WTC11 (cell line): Measurements from ENCODE around the gene CEACAM16. TPM values are rescaled to one million over a fixed set of nuclear protein-coding genes. Genes with fewer than 3 reads are reported as not detected.

ENCODE experiments used
- ATAC-seq: fragments of 200-7000 bp; cut with Tn5 transposase; 2 replicates; pipeline ENCODE4 v1.10.0; 2021; ENCODE audit warnings: mild to moderate bottlenecking, moderate library complexity
- CTCF ChIA-PET: fragments of 300-600 bp; sonication (Branson Sonifier 250); formaldehyde crosslinking; loops from one replicate; lab custom pipeline; 2021; ENCODE audit warnings: antibody characterized with exemption; lab: Charles Lee
- POLR2A ChIA-PET: fragments of 350-600 bp; sonication (Branson Sonifier 250); formaldehyde crosslinking; loops from one replicate; lab custom pipeline; 2021; ENCODE audit warnings: antibody characterized with exemption; lab: Charles Lee
- DNase-seq: peaks from one replicate; pipeline ENCODE4 v3.0.0; 2021; ENCODE audit warnings: low spot score
- H3K27ac Mint-ChIP-seq: 2 replicates; pipeline ENCODE4 v1.8.0; 2021; ENCODE audit warnings: mixed read lengths
- H3K27me3 Mint-ChIP-seq: 2 replicates; pipeline ENCODE4 v1.8.0; 2021; ENCODE audit warnings: low read depth, mild to moderate bottlenecking, moderate library complexity, mixed read lengths
- H3K36me3 Mint-ChIP-seq: 2 replicates; pipeline ENCODE4 v1.8.0; 2021; ENCODE audit warnings: mixed read lengths
- H3K4me1 Mint-ChIP-seq: 2 replicates; pipeline ENCODE4 v1.8.0; 2022; ENCODE audit warnings: mixed read lengths
- H3K4me3 Mint-ChIP-seq: 2 replicates; pipeline ENCODE4 v1.8.0; 2021; ENCODE audit warnings: mild to moderate bottlenecking, moderate library complexity, mixed read lengths
- H3K9me3 Mint-ChIP-seq: 2 replicates; pipeline ENCODE4 v1.8.0; 2021; ENCODE audit warnings: mixed read lengths
- ATF2 ChIP-seq: sonication (generic); formaldehyde crosslinking; IDR thresholded peaks from 2 replicates; pipeline ENCODE4 v1.8.1; 2022; ENCODE audit warnings: low read depth, missing genetic modification reagents, borderline replicate concordance
- CBFB ChIP-seq: sonication (generic); formaldehyde crosslinking; IDR thresholded peaks from 2 replicates; pipeline ENCODE4 v1.8.1; 2022; ENCODE audit warnings: mild to moderate bottlenecking, low read depth, missing genetic modification reagents
- CREM ChIP-seq: sonication (generic); formaldehyde crosslinking; IDR thresholded peaks from 2 replicates; pipeline ENCODE4 v1.8.1; 2022; ENCODE audit warnings: mild to moderate bottlenecking, missing genetic modification reagents, moderate library complexity
- GTF2I ChIP-seq: fragments of 250-450 bp; sonication (Bioruptor Pico); conservative IDR thresholded peaks from 2 replicates; pipeline ENCODE4 v1.4.0; 2021; ENCODE audit warnings: mild to moderate bottlenecking
- HMGA2 ChIP-seq: fragments of 250-450 bp; sonication (Bioruptor Pico); IDR thresholded peaks from 2 replicates; pipeline ENCODE4 v1.4.0; 2021; ENCODE audit warnings: mild to moderate bottlenecking, moderate library complexity
- IRF1 ChIP-seq: sonication (generic); formaldehyde crosslinking; IDR thresholded peaks from 2 replicates; pipeline ENCODE4 v1.8.0; 2023; ENCODE audit warnings: missing genetic modification reagents
- JUN ChIP-seq: sonication (generic); formaldehyde crosslinking; IDR thresholded peaks from 2 replicates; pipeline ENCODE4 v1.8.0; 2023; ENCODE audit warnings: mild to moderate bottlenecking, missing genetic modification reagents
- MLX ChIP-seq: sonication (generic); formaldehyde crosslinking; IDR thresholded peaks from 2 replicates; pipeline ENCODE4 v1.8.1; 2023; ENCODE audit warnings: mild to moderate bottlenecking, missing genetic modification reagents, moderate library complexity
- MYBL2 ChIP-seq: sonication (generic); formaldehyde crosslinking; IDR thresholded peaks from 2 replicates; pipeline ENCODE4 v1.8.1; 2023; ENCODE audit warnings: mild to moderate bottlenecking, moderate library complexity, missing genetic modification reagents
- NR2C2 ChIP-seq: sonication (generic); formaldehyde crosslinking; IDR thresholded peaks from 2 replicates; pipeline ENCODE4 v1.8.0; 2022; ENCODE audit warnings: mild to moderate bottlenecking, missing genetic modification reagents
- PRRX2 ChIP-seq: fragments of 250-450 bp; sonication (Bioruptor Pico); IDR thresholded peaks from 2 replicates; pipeline ENCODE4 v1.8.0; 2021; ENCODE audit warnings: mild to moderate bottlenecking
- RORB ChIP-seq: fragments of 250-450 bp; sonication (Bioruptor Pico); IDR thresholded peaks from 2 replicates; pipeline ENCODE4 v1.9.0; 2021; ENCODE audit warnings: mild to moderate bottlenecking
- STAT6 ChIP-seq: sonication (generic); formaldehyde crosslinking; conservative IDR thresholded peaks from 2 replicates; pipeline ENCODE4 v1.8.1; 2023; ENCODE audit warnings: mild to moderate bottlenecking, low read depth, missing genetic modification reagents, moderate library complexity
- TCF7 ChIP-seq: sonication (generic); formaldehyde crosslinking; IDR thresholded peaks from 2 replicates; pipeline ENCODE4 v1.8.0; 2022; ENCODE audit warnings: mild to moderate bottlenecking, low read depth, missing genetic modification reagents, moderate library complexity
- TEAD4 ChIP-seq: sonication (generic); formaldehyde crosslinking; IDR thresholded peaks from 2 replicates; pipeline ENCODE4 v1.8.0; 2022; ENCODE audit warnings: mild to moderate bottlenecking, missing genetic modification reagents
- ZBTB21 ChIP-seq: sonication (generic); formaldehyde crosslinking; IDR thresholded peaks from 2 replicates; pipeline ENCODE4 v1.8.1; 2023; ENCODE audit warnings: mild to moderate bottlenecking, missing genetic modification reagents, borderline replicate concordance
- ZMAT4 ChIP-seq: fragments of 250-450 bp; sonication (Bioruptor Pico); IDR thresholded peaks from 2 replicates; pipeline ENCODE4 v1.9.0; 2021; ENCODE audit warnings: mild to moderate bottlenecking
- ZNF219 ChIP-seq: sonication (generic); formaldehyde crosslinking; IDR thresholded peaks from 2 replicates; pipeline ENCODE4 v1.8.0; 2023; ENCODE audit warnings: missing genetic modification reagents, mild to moderate bottlenecking, borderline replicate concordance
- ZNF263 ChIP-seq: sonication (generic); formaldehyde crosslinking; IDR thresholded peaks from 2 replicates; pipeline ENCODE4 v1.8.1; 2022; ENCODE audit warnings: low read depth, mild to moderate bottlenecking, moderate library complexity, missing genetic modification reagents
- ZNF317 ChIP-seq: sonication (generic); formaldehyde crosslinking; IDR thresholded peaks from 2 replicates; pipeline ENCODE4 v1.8.1; 2023; ENCODE audit warnings: low read depth, mild to moderate bottlenecking, moderate library complexity, missing genetic modification reagents, borderline replicate concordance
- total RNA-seq: library from RNA; stranded (reverse); gene quantifications from 3 replicates; pipeline ENCODE4 v1.2.3, GENCODE V29; 2021

The CEACAM16 gene
- total RNA-seq, 1 experiment from 2014 or later, result not detected

- CTCF ChIA-PET, result interaction anchor here (1.7 to 2.8 kb wide), 2 partner anchors 18 to 65 kb away, joined by 6 to 10 read pairs; no protein-coding TSS in a partner anchor
- no peak overlapping the region for H3K4me3 Mint-ChIP-seq
These were observed 6.6 kb downstream of the CEACAM16 start for GRCh38 chr19:44705502-44706010.

GRCh38 chr19:44706506-44707236 lies 7.7 kb downstream of the CEACAM16 start:
- CTCF ChIA-PET, result interaction anchor here (1.7 to 2.8 kb wide), 2 partner anchors 17 to 64 kb away, joined by 6 to 10 read pairs; no protein-coding TSS in a partner anchor
- no peak for ATAC-seq
- Mint-ChIP-seq H3K27me3 (no peaks in the 10 kb centered on the region; the same call in 1 of the 2 replicates), H3K4me3 (no peak overlapping the region), H3K9me3 (no peaks in the 10 kb centered on the region), H3K4me1 (no peaks in the 10 kb centered on the region; the same call in 1 of the 2 replicates)
- no peak for TF ChIP-seq ZMAT4 (CRISPR knock-in tag)
- no peak for TF ChIP-seq MYBL2 (CRISPR knock-in tag)
- no peak for TF ChIP-seq MLX (CRISPR knock-in tag)
- no peak for TF ChIP-seq NR2C2 (CRISPR knock-in tag)
- TF ChIP-seq ZNF219 (CRISPR knock-in tag), result no peak
- TF ChIP-seq STAT6, result no peak
- no peak for TF ChIP-seq HMGA2
- no peak for TF ChIP-seq IRF1 (CRISPR knock-in tag)
- TF ChIP-seq TCF7 (CRISPR knock-in tag), result no peak
- TF ChIP-seq ZBTB21 (CRISPR knock-in tag), result no peak
- TF ChIP-seq CREM (CRISPR knock-in tag), result no peak
- TF ChIP-seq, all 79 proteins: peak for 0
- Mint-ChIP-seq H3K36me3 (peaks cover 7% of the 10 kb centered on the region; the same call in 1 of the 2 replicates), H3K27ac (no peak overlapping the region)
- DNase-seq, result no peak
- POLR2A ChIA-PET, result no interaction called here

More at GRCh38 chr19:44705502-44706010, 6.6 kb downstream of the CEACAM16 start:
- no peaks in the 10 kb centered on the region; the same call in 1 of the 2 replicates for H3K4me1 Mint-ChIP-seq
- H3K36me3 Mint-ChIP-seq, result no peaks in the 10 kb centered on the region; the same call in 1 of the 2 replicates
- peak overlapping the region; percentile 2; the same call in 1 of the 2 replicates for H3K27ac Mint-ChIP-seq
- no peak for ATAC-seq
- no peaks in the 10 kb centered on the region; the same call in 1 of the 2 replicates for H3K27me3 Mint-ChIP-seq
- H3K9me3 Mint-ChIP-seq, result no peaks in the 10 kb centered on the region
- no peak for DNase-seq
- POLR2A ChIA-PET, result interaction anchor here (0.6 kb wide), 1 partner anchor 12 kb away, joined by 4 read pairs; no protein-coding TSS in a partner anchor
- TF ChIP-seq RORB, result no peak
- TF ChIP-seq TEAD4, result no peak
- no peak for TF ChIP-seq CBFB (CRISPR knock-in tag)
- no peak for TF ChIP-seq ZNF317 (CRISPR knock-in tag)
- no peak for TF ChIP-seq TCF7 (CRISPR knock-in tag)
- TF ChIP-seq NR2C2 (CRISPR knock-in tag), result no peak
- TF ChIP-seq GTF2I, result no peak
- no peak for TF ChIP-seq ZNF263 (CRISPR knock-in tag)
- TF ChIP-seq ZMAT4 (CRISPR knock-in tag), result no peak
- TF ChIP-seq ATF2 (CRISPR knock-in tag), result no peak
- TF ChIP-seq PRRX2, result no peak
- no peak for TF ChIP-seq JUN
